Stomach smooth muscle (tissue), 2 donors: Measurements from ENCODE around the gene LPIN1.
A peak's percentile ranks its signal among the peaks of the same experiment; 100 is the strongest.

ENCODE experiments used
- H3K27ac ChIP-seq: one replicate; pipeline ENCODE4 v1.7.0; 2013; ENCODE audit warnings: mild to moderate bottlenecking, low read length, inconsistent platforms
- H3K27me3 ChIP-seq, 2 donors: one replicate each; pipeline ENCODE4 v1.7.0; 2013; ENCODE audit warnings: low read length in 2 of 2; ENCODE audit not compliant: insufficient read depth in 2 of 2, control insufficient read depth in 1 of 2
- H3K36me3 ChIP-seq, 2 donors: one replicate each; pipeline ENCODE4 v1.7.0; 2013; ENCODE audit warnings: low read length in 2 of 2; ENCODE audit not compliant: control insufficient read depth in 2 of 2, insufficient read depth in 2 of 2
- H3K4me1 ChIP-seq: one replicate; pipeline ENCODE4 v1.7.0; 2013; ENCODE audit warnings: low read length; ENCODE audit not compliant: control insufficient read depth, insufficient read depth
- H3K4me3 ChIP-seq, 2 donors: one replicate each; pipeline ENCODE4 v1.7.0; 2013; ENCODE audit warnings: low read length in 2 of 2
- H3K9ac ChIP-seq, 2 donors: one replicate each; pipeline ENCODE4 v1.7.0; 2013; ENCODE audit warnings: low read length in 2 of 2, mild to moderate bottlenecking in 1 of 2
- H3K9me3 ChIP-seq, 2 donors: one replicate each; pipeline ENCODE4 v1.7.0; 2013; ENCODE audit warnings: low read length in 2 of 2; ENCODE audit not compliant: control insufficient read depth in 2 of 2
- donor health status: healthy.
- donor health status: Pancreatic carcinoma.

LPIN1 gene

GRCh38 chr2:11774600-11774999, 28.2 kb downstream of the LPIN1 start:
- peaks cover 5% of the 10 kb centered on the region for H3K4me1 ChIP-seq
- H3K9me3 ChIP-seq: no peaks in the 10 kb centered on the region
- peaks cover 24 to 34% of the 10 kb centered on the region in 2 donors for H3K36me3 ChIP-seq
- H3K27me3 ChIP-seq: no peaks in the 10 kb centered on the region
- no peak overlapping the region for H3K27ac ChIP-seq
- no peak overlapping the region for H3K9ac ChIP-seq
- H3K4me3 ChIP-seq: no peak overlapping the region

- Histone ChIP-seq H3K4me1 (peaks cover 5% of the 10 kb centered on the region), H3K4me3 (no peak overlapping the region), H3K36me3 (peaks cover 26 to 32% of the 10 kb centered on the region in 2 donors), H3K27me3 (no peaks in the 10 kb centered on the region), H3K27ac (no peak overlapping the region), H3K9ac (no peak overlapping the region), H3K9me3 (no peaks in the 10 kb centered on the region)
Observed at GRCh38 chr2:11775384-11775783, 29.0 kb downstream of the LPIN1 start.

- Histone ChIP-seq H3K27ac (no peak overlapping the region), H3K36me3 (peaks cover 29 to 37% of the 10 kb centered on the region in 2 donors)
Observed at GRCh38 chr2:11777066-11777782, 30.8 kb downstream of the LPIN1 start.

GRCh38 chr2:11777886-11778415, 31.5 kb downstream of the LPIN1 start:
- Histone ChIP-seq H3K9ac (no peak overlapping the region), H3K36me3 (peaks cover 32 to 43% of the 10 kb centered on the region in 2 donors), H3K27me3 (no peaks in the 10 kb centered on the region), H3K4me1 (peaks cover 5% of the 10 kb centered on the region), H3K4me3 (no peak overlapping the region), H3K9me3 (no peaks in the 10 kb centered on the region), H3K27ac (no peak overlapping the region)

More at GRCh38 chr2:11777066-11777782, 30.8 kb downstream of the LPIN1 start:
- Histone ChIP-seq H3K27me3 (no peaks in the 10 kb centered on the region), H3K4me3 (no peak overlapping the region), H3K9ac (no peak overlapping the region), H3K9me3 (no peaks in the 10 kb centered on the region), H3K4me1 (peaks cover 5% of the 10 kb centered on the region)

- Histone ChIP-seq H3K4me1 (peaks cover 5% of the 10 kb centered on the region), H3K9me3 (no peaks in the 10 kb centered on the region), H3K27me3 (no peaks in the 10 kb centered on the region), H3K9ac (no peak overlapping the region), H3K27ac (no peak overlapping the region), H3K4me3 (no peak overlapping the region), H3K36me3 (peaks cover 34 to 42% of the 10 kb centered on the region in 2 donors)
Observed at GRCh38 chr2:11778416-11778815, 32.0 kb downstream of the LPIN1 start.

- Histone ChIP-seq H3K27ac (no peak overlapping the region), H3K36me3 (peaks cover 28 to 40% of the 10 kb centered on the region in 2 donors), H3K4me1 (peaks cover 5% of the 10 kb centered on the region), H3K27me3 (no peaks in the 10 kb centered on the region), H3K4me3 (peak overlapping the region in 1 of 2 donors; percentile 29), H3K9ac (no peak overlapping the region), H3K9me3 (no peaks in the 10 kb centered on the region)
Observed at GRCh38 chr2:11778923-11779757, 32.7 kb downstream of the LPIN1 start.

- Histone ChIP-seq H3K4me1 (peaks cover 11% of the 10 kb centered on the region), H3K36me3 (peaks cover 27 to 41% of the 10 kb centered on the region in 2 donors), H3K27me3 (no peaks in the 10 kb centered on the region), H3K9ac (no peak overlapping the region), H3K4me3 (no peak overlapping the region), H3K9me3 (no peaks in the 10 kb centered on the region), H3K27ac (no peak overlapping the region)
Observed at GRCh38 chr2:11781602-11782001, 35.2 kb downstream of the LPIN1 start.

GRCh38 chr2:11784280-11784679, 37.8 kb downstream of the LPIN1 start:
- Histone ChIP-seq H3K27me3 (no peaks in the 10 kb centered on the region), H3K9ac (no peak overlapping the region), H3K9me3 (no peaks in the 10 kb centered on the region), H3K36me3 (peaks cover 42 to 60% of the 10 kb centered on the region in 2 donors), H3K4me1 (peaks cover 5% of the 10 kb centered on the region), H3K4me3 (no peak overlapping the region), H3K27ac (no peak overlapping the region)

- Histone ChIP-seq H3K9ac (no peak overlapping the region), H3K4me1 (peaks cover 5% of the 10 kb centered on the region), H3K9me3 (no peaks in the 10 kb centered on the region), H3K27ac (no peak overlapping the region), H3K27me3 (no peaks in the 10 kb centered on the region), H3K4me3 (peak overlapping the region; percentile 19 to 75), H3K36me3 (peaks cover 45 to 61% of the 10 kb centered on the region in 2 donors)
Observed at GRCh38 chr2:11784747-11785610, 38.5 kb downstream of the LPIN1 start.

GRCh38 chr2:11785611-11785940, 39.1 kb downstream of the LPIN1 start:
- Histone ChIP-seq H3K27me3 (no peaks in the 10 kb centered on the region), H3K9me3 (no peaks in the 10 kb centered on the region), H3K36me3 (peaks cover 47 to 61% of the 10 kb centered on the region in 2 donors), H3K4me1 (peaks cover 5% of the 10 kb centered on the region), H3K9ac (no peak overlapping the region), H3K4me3 (no peak overlapping the region), H3K27ac (no peak overlapping the region)
